HL-60/S4 treated with retinoic acid at 250 ng/mL for 4 days and 3 days (cell line): Measurements from ENCODE around the gene CISD2.
"Not testable (repeated sequence)": the region's sequence is repeated elsewhere in the genome, so short reads cannot be mapped to it uniquely, and the experiment has no call there.

Experiments
- in situ Hi-C: fragments of 300-500 bp; cut with MboI; formaldehyde crosslinking; loops from 2 replicates; pipeline ENCODE4 v1.7.0; 2022; ENCODE audit warnings: low sequenced_read_pairs

CISD2 gene

GRCh38 chr4:102868781-102869568, at the start of gene CISD2:
Gene CISD2 (plus strand): TSS chr4:102868992. CDS start chr4:102869085, 93 bp downstream.
- in situ Hi-C loops: no loop called here

GRCh38 chr4:102819100-102819499, 49.7 kb upstream of the CISD2 start:
- in situ Hi-C loops: not testable (repeated sequence)

- in situ Hi-C loops: no loop called here
Measured at GRCh38 chr4:102819588-102820365, 49.0 kb upstream of the CISD2 start.

GRCh38 chr4:102823464-102823863, 45.3 kb upstream of the CISD2 start:
- in situ Hi-C loops: no loop called here

GRCh38 chr4:102823897-102824296, 44.9 kb upstream of the CISD2 start:
- in situ Hi-C loops: no loop called here

- in situ Hi-C loops: no loop called here
Measured at GRCh38 chr4:102824398-102824797, 44.4 kb upstream of the CISD2 start.

GRCh38 chr4:102825261-102826091, 43.3 kb upstream of the CISD2 start:
- in situ Hi-C loops: no loop called here

- in situ Hi-C loops: no loop called here
Measured at GRCh38 chr4:102826105-102826889, 42.5 kb upstream of the CISD2 start.

- in situ Hi-C loops: no loop called here
Measured at GRCh38 chr4:102826890-102827673, 41.7 kb upstream of the CISD2 start, which contains the start of gene UBE2D3. Gene UBE2D3 (minus strand): TSS chr4:102827551. CDS start chr4:102826508, 1,043 bp downstream.

- in situ Hi-C loops: no loop called here
Measured at GRCh38 chr4:102827674-102828496, 40.9 kb upstream of the CISD2 start.

- in situ Hi-C loops: no loop called here
Measured at GRCh38 chr4:102828497-102828808, 40.3 kb upstream of the CISD2 start.

- in situ Hi-C loops: no loop called here
Measured at GRCh38 chr4:102829803-102830202, 39.0 kb upstream of the CISD2 start.

GRCh38 chr4:102832105-102832504, 36.7 kb upstream of the CISD2 start:
- in situ Hi-C loops: no loop called here

- in situ Hi-C loops: no loop called here
Measured at GRCh38 chr4:102832667-102833066, 36.1 kb upstream of the CISD2 start.

- in situ Hi-C loops: no loop called here
Measured at GRCh38 chr4:102836596-102836995, 32.2 kb upstream of the CISD2 start.

- in situ Hi-C loops: no loop called here
Measured at GRCh38 chr4:102842367-102842766, 26.4 kb upstream of the CISD2 start.

- in situ Hi-C loops: no loop called here
Measured at GRCh38 chr4:102843273-102843672, 25.5 kb upstream of the CISD2 start.

- in situ Hi-C loops: no loop called here
Measured at GRCh38 chr4:102843938-102844337, 24.9 kb upstream of the CISD2 start.

GRCh38 chr4:102847687-102848086, 21.1 kb upstream of the CISD2 start:
- in situ Hi-C loops: no loop called here
